HEK293T (cell line): ENCODE data around the gene ACTN3.

Source experiments
- ARNT ChIP-seq: fragments of 450-650 bp; IDR thresholded peaks from 2 replicates; pipeline ENCODE4 v1.6.1; 2017; ENCODE audit warnings: mild to moderate bottlenecking
- BHLHE40 ChIP-seq: fragments of 450-650 bp; IDR thresholded peaks from 2 replicates; pipeline ENCODE4 v1.6.1; 2016; ENCODE audit warnings: mild to moderate bottlenecking, moderate library complexity, borderline replicate concordance
- ELF4 ChIP-seq: fragments of 450-650 bp; IDR thresholded peaks from 2 replicates; pipeline ENCODE4 v1.6.1; 2017; ENCODE audit warnings: antibody characterized with exemption
- FOXA1 ChIP-seq: fragments of 450-650 bp; IDR thresholded peaks from 2 replicates; pipeline ENCODE4 v1.6.1; 2016; ENCODE audit warnings: mild to moderate bottlenecking
- FOXM1 ChIP-seq: fragments of 450-650 bp; IDR thresholded peaks from 2 replicates; pipeline ENCODE4 v1.6.1; 2017; ENCODE audit warnings: mild to moderate bottlenecking, borderline replicate concordance
- L3MBTL2 ChIP-seq: fragments of 450-650 bp; conservative IDR thresholded peaks from 2 replicates; pipeline ENCODE4 v1.6.1; 2016; ENCODE audit warnings: mild to moderate bottlenecking
- NFRKB ChIP-seq: fragments of 450-650 bp; IDR thresholded peaks from 2 replicates; pipeline ENCODE4 v1.6.1; 2016; ENCODE audit warnings: mild to moderate bottlenecking, moderate library complexity
- SP1 ChIP-seq: fragments of 450-650 bp; IDR thresholded peaks from 2 replicates; pipeline ENCODE4 v1.6.1; 2017
- SUZ12 ChIP-seq: fragments of 450-650 bp; IDR thresholded peaks from 2 replicates; pipeline ENCODE4 v1.6.1; 2016; ENCODE audit warnings: mild to moderate bottlenecking
- ZNF384 ChIP-seq: fragments of 450-650 bp; IDR thresholded peaks from 2 replicates; pipeline ENCODE4 v1.6.1; 2016

GRCh38 chr11:66604155-66604554 is 57.5 kb downstream of the ACTN3 start:
- no peak for TF ChIP-seq L3MBTL2
- no peak for TF ChIP-seq NFRKB
- no peak for TF ChIP-seq ZNF384
- no peak for TF ChIP-seq ARNT
- no peak for TF ChIP-seq ELF4
- no peak for TF ChIP-seq SP1
- no peak for TF ChIP-seq SUZ12
- TF ChIP-seq FOXM1: no peak
- no peak for TF ChIP-seq FOXA1
- TF ChIP-seq BHLHE40: no peak
